Ovary (tissue), 3 donors: ENCODE measurements around the gene POLA2.

Experiments used
- CTCF ChIP-seq, 3 donors: fragments of 450-650 bp in 2 of 3; fragments of 200-600 bp in 1 of 3; IDR thresholded peaks; one replicate each; pipeline versions ENCODE4 v1.5.1 to v1.8.0; 2016 to 2022; ENCODE audit warnings: antibody characterized with exemption in 3 of 3, mild to moderate bottlenecking in 1 of 3
- EP300 ChIP-seq: sonication (generic); formaldehyde crosslinking; IDR thresholded peaks from one replicate; pipeline ENCODE4 v1.6.1; 2017; ENCODE audit warnings: antibody characterized with exemption
- POLR2A ChIP-seq: fragments of 450-650 bp; IDR thresholded peaks from one replicate; pipeline ENCODE4 v1.6.1; 2017; ENCODE audit warnings: antibody characterized with exemption, mild to moderate bottlenecking, moderate library complexity
- donor health status: DM: no; HTN: no; CAD: no.

DNA sequence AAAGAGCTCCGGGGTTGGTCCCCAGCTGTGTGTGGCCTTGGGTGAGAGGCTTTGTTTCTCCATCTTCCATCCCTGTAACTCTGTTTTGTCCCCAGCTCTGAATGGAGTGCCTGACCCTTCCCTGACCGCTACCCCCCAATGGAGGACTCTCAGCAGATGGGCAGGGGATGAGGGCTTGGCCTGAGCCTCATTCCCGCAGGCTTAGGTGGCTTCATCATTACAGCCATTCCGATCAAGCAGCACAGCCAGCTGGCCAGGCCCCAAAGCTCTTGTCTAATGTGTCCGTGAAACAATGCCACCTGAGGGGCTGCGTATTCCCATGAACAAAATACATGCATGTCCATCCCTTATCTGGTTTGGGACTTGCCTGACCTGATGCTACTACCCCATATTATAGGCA lies 49.0 kb downstream of the POLA2 start:
- TF ChIP-seq POLR2A = no peak
- no peak for TF ChIP-seq CTCF (IDR thresholded peaks at IDR 0.05)
- TF ChIP-seq EP300 = no peak
